ENCODE data around the gene HSDL1.
"Not testable (repeated sequence)": the region's sequence is repeated elsewhere in the genome, so short reads cannot be mapped to it uniquely, and the experiment has no call there.

Gene HSDL1

DNA sequence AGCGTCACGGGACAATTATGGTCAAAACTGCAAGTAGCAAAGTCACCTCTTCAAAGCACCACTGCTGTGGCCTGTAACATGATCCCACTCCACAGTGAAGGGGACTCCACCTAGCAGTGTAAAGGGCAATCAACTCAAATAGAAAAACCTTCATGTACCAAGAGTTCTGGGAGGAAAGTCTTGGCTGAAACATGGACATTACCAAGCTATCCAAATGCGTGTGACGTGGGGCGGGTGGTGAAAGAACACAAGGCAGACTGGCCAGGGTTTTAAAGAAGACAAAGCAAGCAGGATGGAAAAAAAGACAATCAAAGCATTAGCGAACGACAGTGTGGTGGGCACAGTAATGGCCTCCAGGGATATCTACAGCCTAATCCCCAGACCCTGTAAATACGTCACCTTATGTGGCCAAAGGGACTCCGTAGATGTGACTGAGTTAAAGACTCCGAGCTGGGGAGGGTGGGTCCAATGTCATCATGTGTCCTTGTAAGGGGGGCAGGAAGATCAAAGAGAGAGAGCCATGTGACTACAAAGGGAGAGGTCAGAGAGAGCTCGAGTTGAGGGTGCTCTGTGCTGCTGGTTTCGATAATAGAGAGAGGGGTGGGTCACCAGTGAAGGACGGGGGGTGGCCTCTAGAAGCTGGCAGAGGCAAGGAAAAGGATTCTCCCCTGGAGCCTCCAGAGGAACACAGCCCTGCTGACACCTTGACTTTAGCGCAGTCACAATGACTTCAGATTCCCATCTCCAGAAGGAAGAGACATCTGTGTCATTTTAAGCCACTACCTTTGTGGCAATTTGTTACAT is 6.0 kb downstream of the HSDL1 start:
- DNase-seq (ENCODE audit: low spot score), result peak; percentile 63

DNA sequence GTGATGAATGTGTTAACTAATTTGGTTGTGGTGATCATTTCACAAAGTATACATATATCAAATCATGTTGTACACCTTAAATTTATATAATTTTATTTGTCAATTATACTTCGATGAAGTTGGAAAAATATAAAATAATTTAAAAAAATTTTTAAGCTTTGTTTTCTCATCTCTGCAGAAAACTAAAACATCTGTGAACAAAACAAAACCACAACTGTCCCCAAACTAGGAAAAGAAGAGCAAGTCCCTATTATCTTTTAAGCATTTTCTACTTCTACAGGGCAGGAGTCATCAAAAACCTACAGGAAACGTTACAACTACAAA is 6.5 kb downstream of the HSDL1 start:
- DNase-seq (ENCODE audit: low spot score), result no peak

DNA sequence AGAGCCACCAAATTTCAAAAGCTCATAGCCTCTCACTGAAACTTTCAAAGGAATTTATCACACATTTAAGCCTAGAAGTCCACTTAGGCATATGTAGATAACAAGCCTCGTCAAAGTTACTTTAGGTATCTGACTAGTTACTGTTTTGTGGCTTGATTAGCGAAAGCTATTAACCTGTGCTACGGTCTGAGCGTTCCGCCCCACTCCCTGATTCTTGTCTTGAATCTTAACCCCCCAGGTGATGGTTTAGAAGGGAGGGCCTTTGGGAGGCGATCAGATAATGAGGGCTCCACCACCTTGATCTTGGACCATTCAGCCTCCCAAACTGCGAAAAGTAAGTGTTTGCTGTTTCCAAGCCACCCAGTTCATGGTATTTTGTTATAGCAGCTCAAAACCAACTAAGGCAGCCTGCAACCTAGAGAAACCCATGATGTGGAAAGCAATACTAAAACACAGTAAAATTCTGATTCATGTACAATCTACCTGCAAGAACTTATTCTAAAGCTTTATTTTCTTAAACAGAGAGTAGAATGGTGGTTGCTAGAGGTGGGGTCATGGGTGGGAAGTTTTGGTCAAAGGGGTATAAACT is 7.1 kb downstream of the HSDL1 start:
- no peak for DNase-seq (ENCODE audit: low spot score)

DNA sequence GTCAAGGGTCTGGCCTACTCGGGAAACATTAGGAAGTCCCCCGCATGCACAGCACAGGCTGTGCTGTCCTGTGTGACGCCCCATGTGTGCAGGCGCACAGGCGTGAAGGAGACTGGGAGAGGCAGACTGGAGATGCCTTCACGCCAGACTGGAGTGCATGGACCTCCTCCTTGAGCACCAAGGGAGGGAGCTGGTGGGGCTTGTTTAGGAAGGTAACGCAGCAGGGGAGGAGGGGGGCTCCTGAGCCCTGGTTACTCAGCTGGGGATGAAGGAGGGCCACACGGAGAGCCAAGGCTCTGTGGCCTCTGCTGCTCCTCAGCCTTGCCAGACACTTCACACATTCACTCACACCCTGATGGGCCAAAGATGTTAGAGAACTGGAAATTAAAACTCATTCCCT is 7.7 kb downstream of the HSDL1 start:
- DNase-seq (ENCODE audit: low spot score), result no peak

DNA sequence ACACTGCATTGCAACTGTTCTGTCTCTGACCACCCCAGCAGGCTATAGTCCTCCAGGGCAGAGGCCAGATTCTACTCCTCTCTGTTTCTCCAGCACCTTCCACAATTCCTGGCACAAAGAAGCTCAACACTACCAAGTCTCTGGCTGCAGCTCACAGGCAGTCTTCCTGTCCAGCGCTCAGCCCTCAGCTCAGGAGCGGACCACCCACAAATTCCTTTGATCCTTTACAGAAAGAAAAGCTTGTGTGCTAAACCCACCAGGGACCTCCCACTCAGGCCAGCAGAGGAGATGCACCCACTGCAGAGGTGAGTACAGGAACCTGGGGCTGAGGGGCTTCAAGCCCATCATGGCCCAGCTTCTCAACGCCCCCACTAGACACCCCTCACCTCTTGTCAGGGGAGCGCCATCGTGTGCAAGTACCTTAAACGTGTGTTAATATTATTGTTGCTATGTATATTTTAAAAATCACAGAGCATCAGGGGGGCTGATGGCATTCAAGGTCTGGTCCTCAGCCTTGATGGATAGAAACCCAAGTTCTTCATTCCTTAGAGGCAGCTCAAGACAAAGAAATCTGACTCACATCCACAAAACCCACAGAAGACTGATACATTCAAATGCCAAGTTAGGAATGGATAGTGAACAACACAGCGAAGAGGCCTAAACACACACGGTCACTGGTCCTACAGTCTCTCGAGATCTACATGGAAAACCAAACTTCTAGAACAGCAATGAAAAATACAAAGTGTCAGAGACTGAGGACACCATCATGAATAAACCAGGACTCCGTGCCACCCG is 8.4 kb downstream of the HSDL1 start:
- DNase-seq (ENCODE audit: low spot score), result no peak

DNA sequence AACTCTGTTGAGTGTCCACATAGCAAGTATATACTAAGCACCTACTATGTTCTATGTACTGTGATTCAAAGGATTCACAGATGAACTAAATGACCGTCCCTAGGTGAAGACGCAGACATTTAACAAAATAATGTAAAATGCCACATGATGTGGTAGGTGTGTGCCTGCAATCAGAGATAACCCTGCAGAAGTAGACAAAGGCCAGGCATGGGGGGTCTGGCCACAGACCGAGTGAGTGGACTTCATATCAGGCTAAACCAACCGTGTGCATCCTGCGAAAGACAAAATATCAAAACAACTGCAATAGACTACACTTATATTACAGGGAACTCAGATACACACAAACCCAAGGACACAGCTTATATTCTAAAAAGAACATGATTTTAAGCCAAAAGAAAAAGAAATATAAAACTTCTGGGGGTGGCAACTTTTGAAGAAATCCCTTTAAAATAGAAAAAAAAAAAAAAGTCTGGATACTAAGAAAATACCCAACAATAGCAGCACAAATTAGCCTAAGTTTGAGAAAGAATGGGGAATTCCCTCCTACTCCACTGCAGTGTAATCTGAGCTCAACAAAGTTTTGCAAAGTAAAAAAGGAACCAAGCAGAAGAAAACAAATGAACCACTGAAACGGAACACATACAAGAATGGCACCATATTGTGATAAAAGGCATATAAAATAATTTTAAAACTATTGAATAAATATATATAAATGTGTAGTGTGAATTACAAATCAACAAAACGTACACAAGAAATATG is 12.3 kb downstream of the HSDL1 start:
- no peak for DNase-seq (ENCODE audit: low spot score)

DNA sequence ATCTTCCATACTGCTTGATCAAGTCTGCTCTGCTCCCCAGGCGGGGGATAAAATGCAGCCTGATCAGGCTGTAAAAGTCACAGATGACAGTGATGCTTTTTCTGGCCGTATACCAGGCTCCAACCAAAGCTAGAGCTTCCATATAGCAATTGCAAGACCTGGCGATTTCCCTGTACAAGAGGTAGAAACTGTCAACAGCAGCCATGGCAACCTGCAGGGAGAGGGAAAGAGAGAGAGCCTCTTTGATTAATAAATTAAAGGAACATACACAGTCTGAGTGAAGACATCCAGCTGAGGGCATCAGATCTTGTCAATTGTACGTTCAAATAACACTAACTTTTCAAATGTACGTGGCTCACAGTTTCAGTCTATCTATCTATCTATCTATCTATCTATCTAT is 13.9 kb downstream of the HSDL1 start:
- no peak for DNase-seq (ENCODE audit: low spot score)

DNA sequence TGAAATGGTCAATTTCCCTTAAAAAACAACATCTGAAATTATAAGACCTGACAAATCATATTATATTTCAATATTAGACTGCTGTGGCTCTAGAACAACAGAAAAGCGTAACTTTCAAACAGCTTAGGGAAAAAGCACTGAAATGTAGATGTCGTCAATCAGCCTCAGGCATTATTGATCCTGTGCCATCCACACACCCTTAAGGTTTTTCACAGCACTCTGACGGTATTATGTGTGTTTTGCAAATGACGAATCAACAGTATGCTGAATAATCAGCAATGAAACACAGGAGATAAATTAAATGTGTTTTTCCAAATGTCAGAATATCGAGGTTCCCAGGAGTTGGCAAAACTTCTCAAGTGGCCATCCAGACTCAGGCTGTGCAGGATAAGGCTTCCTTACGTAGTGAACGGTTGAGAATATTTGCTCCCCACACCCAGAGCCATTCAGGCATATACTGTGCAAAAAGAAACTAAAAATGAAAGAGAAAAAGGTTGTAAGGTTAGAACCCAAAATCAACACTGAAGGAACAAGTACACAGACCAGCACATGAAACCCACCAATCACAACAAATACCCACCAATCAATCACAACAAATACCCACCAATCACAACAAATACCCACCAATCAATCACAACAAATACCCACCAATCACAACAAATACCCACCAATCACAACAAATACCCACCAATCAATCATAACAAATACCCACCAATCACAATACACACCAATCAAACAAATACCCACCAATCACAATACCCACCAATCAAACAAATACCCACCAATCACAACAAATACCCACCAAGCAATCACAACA is 20.5 kb downstream of the HSDL1 start:
- no peak for DNase-seq (ENCODE audit: low spot score)

DNA sequence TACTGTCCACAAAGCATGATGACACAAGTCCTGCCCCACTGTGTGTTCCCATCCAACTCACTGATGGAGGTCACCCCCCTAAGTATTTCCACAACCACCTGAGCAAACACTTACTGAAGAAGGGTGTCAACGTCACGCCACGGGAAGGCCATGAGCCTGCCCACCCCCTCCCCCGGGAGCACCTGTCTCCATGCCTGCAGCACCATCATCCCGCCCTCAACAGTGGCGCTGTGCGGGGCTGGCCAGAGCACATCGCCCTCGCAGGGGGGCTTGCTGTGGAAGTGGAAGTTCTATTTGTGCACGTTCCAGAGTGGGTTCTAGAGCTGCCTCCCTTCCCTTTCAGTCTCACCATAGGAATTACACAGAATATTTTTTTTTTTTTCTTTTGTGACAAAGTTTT is 24.0 kb downstream of the HSDL1 start:
- DNase-seq (ENCODE audit: low spot score), result no peak

DNA sequence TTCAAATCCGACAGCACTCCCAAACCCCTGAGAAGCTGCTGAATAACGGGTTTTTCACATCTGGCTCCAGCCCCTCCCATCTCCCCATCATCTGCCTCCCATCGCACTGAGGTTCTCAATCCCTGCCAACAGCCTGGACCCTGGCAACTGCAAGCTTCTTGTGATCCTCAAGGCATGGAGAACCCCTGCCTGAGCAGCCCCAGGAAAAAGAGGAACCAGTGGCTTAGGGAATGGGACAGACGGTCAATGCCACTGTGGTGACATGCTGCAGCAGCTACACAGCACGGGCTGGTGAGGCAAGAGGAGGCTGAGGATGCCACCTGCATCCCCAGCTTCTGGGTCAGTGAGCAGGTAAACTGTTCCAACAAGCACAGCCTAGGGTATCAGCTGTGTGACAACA is 25.0 kb downstream of the HSDL1 start:
- DNase-seq (ENCODE audit: low spot score), result no peak

DNA sequence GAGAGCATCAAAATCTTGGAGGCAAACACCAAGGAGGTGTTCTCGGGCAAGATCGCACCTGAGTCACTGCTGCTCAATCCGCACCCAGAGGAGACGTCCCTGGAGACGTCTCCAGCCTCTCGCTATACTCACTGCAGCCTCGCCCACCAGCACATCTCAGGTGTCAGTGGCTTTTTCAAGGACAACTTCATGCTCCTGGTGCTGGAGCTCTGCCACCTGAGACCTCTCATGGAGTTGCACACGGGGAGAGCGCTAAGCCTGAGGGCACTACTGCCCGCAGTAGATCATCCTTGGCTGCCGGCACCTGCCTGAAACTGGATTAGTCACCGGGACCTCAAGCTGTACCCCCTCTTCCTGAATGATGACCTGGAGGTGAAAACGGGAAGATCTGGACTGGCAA is 25.6 kb downstream of the HSDL1 start:
- DNase-seq (ENCODE audit: low spot score), result no peak

DNA sequence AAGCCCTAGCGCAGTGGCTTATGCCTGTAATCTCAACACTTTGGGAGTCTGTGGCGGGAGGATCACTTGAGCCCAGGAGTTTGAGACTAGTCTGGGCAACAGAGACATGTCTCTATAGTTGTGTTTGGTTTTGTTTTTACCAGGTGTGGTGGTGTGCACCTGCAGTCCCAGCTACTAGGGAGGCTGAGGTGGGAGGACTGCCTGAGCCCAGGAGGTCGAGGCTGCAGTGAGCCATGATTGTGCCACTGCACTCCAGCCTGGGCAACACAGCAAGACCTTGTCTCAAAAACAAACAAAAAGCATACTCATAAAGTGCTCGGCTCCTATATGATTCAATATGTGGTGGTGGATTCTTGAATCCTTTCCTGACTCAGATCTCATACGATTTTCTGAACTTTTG is 26.7 kb downstream of the HSDL1 start:
- DNase-seq (ENCODE audit: low spot score), result not testable (repeated sequence)

DNA sequence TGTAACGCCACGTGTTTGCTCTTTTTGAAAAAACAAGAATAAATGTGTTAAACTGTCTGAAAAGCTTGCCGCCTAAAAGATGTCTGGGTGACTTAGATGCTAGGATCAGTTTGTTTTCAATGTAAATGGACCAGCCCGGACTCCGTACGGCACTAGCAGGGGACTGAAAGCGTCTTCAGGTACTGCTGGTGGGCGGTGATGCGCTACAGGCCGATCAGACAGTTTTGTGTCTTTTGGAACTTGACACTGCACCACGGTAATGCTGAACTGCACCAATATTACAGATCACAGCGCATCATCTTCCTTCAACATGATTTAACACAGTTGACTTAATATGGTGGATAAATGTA is 27.5 kb downstream of the HSDL1 start:
- no peak for DNase-seq (ENCODE audit: low spot score)

DNA sequence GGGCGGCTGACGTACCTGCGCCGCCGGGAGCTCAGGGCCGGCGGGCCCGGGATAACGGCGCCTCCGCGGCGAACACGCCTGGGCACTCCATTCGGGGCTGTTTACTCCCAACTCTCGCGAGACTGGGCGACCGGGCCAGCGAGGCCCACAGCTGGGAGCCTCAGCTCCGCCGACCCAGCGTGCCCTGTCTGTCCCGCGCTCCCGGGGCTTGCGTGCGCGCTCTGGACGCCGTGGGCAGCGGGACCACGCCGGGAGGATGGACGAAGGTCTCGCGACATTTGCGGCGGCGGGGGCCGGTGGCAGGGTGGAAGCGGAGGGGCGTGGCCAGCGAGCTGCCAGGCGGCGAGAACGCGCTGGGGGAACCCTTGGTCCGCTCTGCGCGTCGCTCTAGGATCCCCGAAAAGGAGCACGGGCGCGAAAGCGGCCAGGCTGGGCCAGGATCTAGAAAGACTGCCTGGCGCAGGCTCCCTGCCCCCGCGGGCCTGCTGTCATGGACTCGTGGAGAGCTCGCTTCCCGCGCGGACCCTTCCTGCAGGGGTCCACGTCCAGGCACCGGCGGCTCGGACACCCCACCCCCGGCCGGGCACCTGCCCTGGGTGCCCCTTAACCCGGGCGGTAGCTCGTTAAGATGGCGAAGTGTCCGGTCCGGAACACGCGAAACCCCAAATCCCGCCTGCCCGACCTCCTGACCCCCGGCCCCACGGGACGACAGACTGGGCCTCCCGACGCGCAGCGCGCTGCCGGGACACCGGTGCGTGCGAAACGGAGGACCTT is 28.1 kb downstream of the HSDL1 start, which contains the start of gene MBTPS1:
MBTPS1 (minus strand) TSS at position 223 of the 774 bp plus-strand sequence. CDS start 15,159 bp downstream, outside the sequence.
- DNase-seq (ENCODE audit: low spot score), result peak; percentile 99

DNA sequence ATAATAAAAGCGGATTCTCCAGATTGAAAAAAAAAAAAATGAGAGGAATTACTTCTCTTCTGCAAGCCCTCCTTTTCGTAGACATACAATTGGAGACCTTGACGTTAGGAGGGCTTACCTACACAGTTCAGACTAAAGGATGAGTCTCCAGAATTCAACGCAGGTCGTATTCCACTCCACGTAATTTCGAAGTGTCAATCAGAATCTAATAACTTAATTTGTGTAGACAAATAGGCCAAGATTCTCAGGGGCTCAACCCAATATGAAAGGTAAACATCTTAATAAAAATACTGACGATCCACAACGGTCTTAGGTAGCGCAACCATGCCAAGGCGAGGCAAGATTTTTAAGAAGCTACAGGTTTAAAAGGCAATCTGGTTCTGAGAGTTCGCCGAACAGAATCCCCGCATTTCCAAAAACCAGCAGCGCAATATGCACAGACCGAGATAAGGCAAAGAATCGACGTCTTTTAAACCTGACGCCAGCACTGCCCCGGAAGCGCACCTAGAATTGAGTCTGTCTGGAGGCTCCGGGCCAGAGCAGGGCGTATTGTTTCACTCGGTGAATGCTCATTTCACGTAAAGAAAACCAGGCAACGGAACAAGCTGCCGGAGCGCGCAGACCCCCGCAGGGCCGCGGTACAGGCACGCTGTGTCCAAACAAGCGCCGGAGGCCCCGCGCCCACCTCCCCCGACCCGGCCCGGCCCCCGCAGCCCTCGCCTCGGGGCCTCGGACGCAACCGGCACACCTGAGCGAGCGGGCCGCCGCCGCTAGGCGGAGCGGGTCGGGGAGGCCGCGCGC is 28.9 kb downstream of the HSDL1 start:
- DNase-seq (ENCODE audit: low spot score), result peak; percentile 33

DNA sequence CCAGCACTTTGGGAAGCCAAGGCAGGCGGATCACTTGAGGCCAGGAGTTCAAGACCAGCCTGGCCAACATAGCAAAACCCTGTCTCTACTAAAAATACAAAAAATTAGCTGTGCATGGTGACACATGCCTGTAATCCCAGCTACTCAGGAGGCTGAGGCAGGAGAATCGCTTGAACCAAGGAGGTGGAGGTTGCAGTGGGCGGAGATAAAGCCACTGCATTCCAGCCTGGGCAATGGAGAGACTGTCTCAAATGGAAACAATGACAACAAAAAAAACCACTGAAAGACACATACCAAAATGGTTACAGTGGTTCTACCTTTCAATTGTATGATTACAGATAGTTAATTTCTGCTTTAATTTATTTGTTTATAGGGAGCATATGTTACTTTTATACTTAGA is 33.0 kb downstream of the HSDL1 start:
- not testable (repeated sequence) for DNase-seq (ENCODE audit: low spot score)

DNA sequence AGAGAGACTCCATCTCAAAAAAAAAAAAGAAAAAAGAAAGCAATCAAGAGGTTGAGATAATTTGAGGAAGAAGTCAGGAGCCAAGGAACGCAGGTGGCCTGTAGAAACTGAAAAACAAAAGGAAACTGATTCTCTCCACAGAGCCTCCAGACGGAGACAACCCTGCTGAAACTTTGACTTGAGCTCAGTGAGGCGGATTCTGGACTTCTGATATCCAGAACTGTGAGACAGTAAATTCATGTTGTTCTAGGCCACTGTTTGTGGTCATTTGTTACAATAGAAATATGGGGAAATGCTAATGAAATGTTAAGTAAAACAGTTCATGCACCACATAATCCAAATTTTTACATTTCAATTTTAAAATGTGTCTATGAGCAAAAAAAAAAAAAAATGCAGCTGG is 33.5 kb downstream of the HSDL1 start:
- DNase-seq (ENCODE audit: low spot score), result no peak

DNA sequence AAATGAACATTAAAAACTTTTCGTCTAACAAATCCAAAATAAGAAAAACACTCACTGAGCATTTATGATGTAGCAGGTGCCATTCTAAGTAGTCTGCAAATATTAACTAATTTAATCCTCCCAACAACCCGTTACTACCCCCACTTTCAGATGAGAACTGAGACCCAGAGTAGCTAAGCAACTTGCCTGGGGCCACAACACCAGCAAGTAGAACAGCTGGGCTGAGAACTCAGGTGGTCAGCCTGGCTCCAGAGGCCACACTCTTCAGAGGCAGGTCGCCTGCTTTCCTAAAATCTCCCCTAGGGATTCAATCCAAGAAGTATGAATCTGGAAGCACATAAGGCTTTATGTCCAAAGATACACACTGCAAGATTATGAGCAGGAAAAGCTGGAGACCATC is 34.5 kb downstream of the HSDL1 start:
- DNase-seq (ENCODE audit: low spot score), result no peak

DNA sequence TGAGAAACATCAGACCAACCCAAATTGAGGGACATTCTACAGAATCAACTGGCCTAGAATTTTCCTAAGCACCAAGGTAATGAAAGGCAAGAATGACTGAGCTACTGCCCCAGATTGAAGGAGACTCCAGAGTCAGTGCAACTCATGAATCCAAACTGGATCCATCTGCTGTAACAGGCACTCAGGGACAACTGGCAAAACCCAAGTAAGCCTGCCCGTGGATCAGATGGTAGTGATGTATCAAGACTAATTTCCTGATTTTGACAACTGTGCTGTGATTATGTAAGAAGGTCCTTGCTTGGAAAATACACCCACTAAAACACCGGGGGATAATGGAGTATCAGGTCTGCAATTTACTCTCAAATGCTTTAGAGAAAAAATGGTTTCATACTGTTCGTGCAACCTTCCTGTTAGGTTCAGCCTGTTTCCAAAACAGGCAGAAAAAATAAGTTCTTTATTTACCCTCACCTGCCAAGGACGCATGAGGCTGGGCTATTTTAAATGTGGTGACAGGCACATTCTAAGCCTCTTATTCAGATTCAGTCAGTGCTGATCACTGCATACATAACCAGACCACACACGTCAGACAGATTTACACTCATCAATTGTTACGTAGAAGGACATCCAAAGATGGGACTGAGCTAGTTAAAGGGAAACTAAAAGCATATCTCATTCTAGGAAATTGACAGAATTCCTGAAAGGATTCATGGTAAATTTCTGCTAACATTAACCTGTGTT is 35.2 kb downstream of the HSDL1 start:
- no peak for DNase-seq (ENCODE audit: low spot score)
